OCI-LY7 (cell line): ENCODE data around the gene PWWP2A. TPM values are rescaled to one million over a fixed set of nuclear protein-coding genes. Genes with fewer than 3 reads are reported as not detected.

Source experiments
- BruUV-seq: library from RNA; stranded (reverse); fragments of 400-500 nt; replicated peaks from 2 replicates; lab custom pipeline; 2021; lab: Mats Ljungman, UMichigan
- CTCF ChIA-PET: fragments of 300-600 bp; sonication (Branson Sonifier 250); formaldehyde crosslinking; loops from one replicate; lab custom pipeline; 2022; ENCODE audit warnings: antibody characterized with exemption; ENCODE audit not compliant: unreplicated experiment; lab: Charles Lee
- POLR2A ChIA-PET: fragments of 300-600 bp; sonication (Branson Sonifier 250); formaldehyde crosslinking; loops from one replicate; lab custom pipeline; 2022; ENCODE audit warnings: antibody characterized with exemption; lab: Charles Lee
- DNase-seq: peaks from one replicate; pipeline ENCODE4 v3.0.0-alpha.2; 2015; ENCODE audit warnings: low spot score
- H2AFZ ChIP-seq: fragments of 200-600 bp; sonication (generic), shearing (Covaris generic); 2 replicates; pipeline ENCODE4 v1.6.1; 2014; ENCODE audit warnings: mild to moderate bottlenecking, antibody characterized with exemption, low read length, moderate library complexity
- H3K27ac ChIP-seq: fragments of 200-600 bp; sonication (generic); 2 replicates; pipeline ENCODE4 v1.5.1; 2014; ENCODE audit warnings: mixed run types, low read depth, mild to moderate bottlenecking, moderate library complexity, low read length, inconsistent platforms; ENCODE audit not compliant: poor library complexity, severe bottlenecking
- H3K36me3 ChIP-seq: fragments of 200-600 bp; sonication (generic); 2 replicates; pipeline ENCODE4 v1.6.1; 2014; ENCODE audit warnings: mild to moderate bottlenecking, antibody characterized with exemption, low read length, moderate library complexity, mixed read lengths; ENCODE audit not compliant: insufficient read depth
- H3K4me1 ChIP-seq: fragments of 200-600 bp; sonication (generic); 2 replicates; pipeline ENCODE4 v1.5.1; 2014; ENCODE audit warnings: mild to moderate bottlenecking, low read length; ENCODE audit not compliant: insufficient read depth, poor library complexity, severe bottlenecking
- H3K4me2 ChIP-seq: fragments of 200-600 bp; sonication (generic); 2 replicates; pipeline ENCODE4 v1.6.1; 2014; ENCODE audit warnings: mild to moderate bottlenecking, low read length
- H3K4me3 ChIP-seq: fragments of 200-600 bp; sonication (generic); 2 replicates; pipeline ENCODE4 v1.5.1; 2014; ENCODE audit warnings: mild to moderate bottlenecking, low read depth, low read length; ENCODE audit not compliant: poor library complexity, severe bottlenecking
- H3K79me2 ChIP-seq: fragments of 200-600 bp; sonication (generic); 2 replicates; pipeline ENCODE4 v1.6.1; 2016; ENCODE audit warnings: low read depth, mild to moderate bottlenecking, low read length, moderate library complexity, mixed read lengths; ENCODE audit not compliant: insufficient read depth
- H3K9me2 ChIP-seq: fragments of 200-600 bp; sonication (generic); 2 replicates; pipeline ENCODE4 v1.6.1; 2016; ENCODE audit warnings: mild to moderate bottlenecking, low read length, mixed read lengths; ENCODE audit not compliant: insufficient read depth
- H3K9me3 ChIP-seq: fragments of 200-600 bp; sonication (generic); 2 replicates; pipeline ENCODE4 v1.6.1; 2014; ENCODE audit warnings: mild to moderate bottlenecking, mixed run types, low read length, mixed read lengths
- H4K20me1 ChIP-seq: fragments of 200-600 bp; sonication (generic); 2 replicates; pipeline ENCODE4 v1.6.1; 2014; ENCODE audit warnings: mild to moderate bottlenecking, antibody characterized with exemption, low read length, moderate library complexity, mixed read lengths; ENCODE audit not compliant: insufficient read depth
- CTCF ChIP-seq: fragments of 200-600 bp; sonication (generic); conservative IDR thresholded peaks from 2 replicates; pipeline ENCODE4 v1.5.1; 2014; ENCODE audit warnings: mild to moderate bottlenecking, antibody characterized with exemption, low read length, moderate library complexity, mixed read lengths
- EZH2phosphoT487 ChIP-seq: fragments of 200-600 bp; sonication (generic); IDR thresholded peaks from 2 replicates; pipeline ENCODE4 v1.6.1; 2018; ENCODE audit warnings: low read depth, borderline replicate concordance, mild to moderate bottlenecking, mixed run types, antibody characterized with exemption, low read length, moderate library complexity, mixed read lengths
- intact Hi-C: fragments of 100-400 bp; cut with micrococcal nuclease; formaldehyde crosslinking; loops from one replicate; pipeline ENCODE4 v1.10.0; 2022; ENCODE audit not compliant: unreplicated experiment
- total RNA-seq, 2 experiments: library from RNA; depleted of rRNA in 1 of 2; stranded (reverse); fragments of >200 nt in 1 of 2; shearing (Covaris generic) in 1 of 2; gene quantifications; 2 replicates each; pipeline ENCODE4 v1.2.3, GENCODE V29; 2014 to 2022

PWWP2A gene
- total RNA-seq, 2 experiments from 2014 or later, result 28.3 to 28.4 TPM

DNA sequence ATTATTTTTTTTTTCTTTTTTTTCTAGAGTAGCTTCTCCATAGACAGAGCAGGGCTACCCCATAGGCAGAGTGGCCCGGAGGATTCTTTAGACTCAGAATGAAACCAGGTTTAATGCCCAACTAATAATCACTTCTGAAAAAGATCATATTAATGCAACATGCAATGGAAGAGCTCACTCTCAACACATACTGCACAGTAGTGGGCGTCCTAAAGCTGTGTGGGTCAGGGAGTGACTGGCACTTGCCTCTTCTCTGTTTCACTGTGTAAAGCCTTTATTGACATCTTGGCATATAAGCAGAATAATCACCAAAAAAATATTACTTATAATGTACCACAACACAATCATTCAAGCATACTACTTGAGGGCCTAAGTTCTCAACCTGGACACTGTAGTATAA lies 11.1 kb downstream of the PWWP2A start:
- Histone ChIP-seq H3K79me2 (peaks cover 36% of the 10 kb centered on the region; the same call in 1 of the 2 replicates), H3K9me3 (peaks cover 6% of the 10 kb centered on the region; the same call in 1 of the 2 replicates), H3K9me2 (no peaks in the 10 kb centered on the region), H3K27ac (no peak overlapping the region), H3K4me3 (no peak overlapping the region), H2AFZ (no peak overlapping the region), H3K36me3 (peaks cover 81% of the 10 kb centered on the region), H4K20me1 (no peaks in the 10 kb centered on the region), H3K4me2 (no peak overlapping the region), H3K4me1 (peaks cover 18% of the 10 kb centered on the region)
- POLR2A ChIA-PET, result interaction anchor here (0.6 to 1.4 kb wide), 3 partner anchors 11 to 36 kb away, joined by 3 read pairs; partner anchors contain the start of gene PWWP2A
- TF ChIP-seq EZH2phosphoT487, result no peak
- no peak for DNase-seq
- intact Hi-C loops, result no loop called here
- CTCF ChIA-PET, result no interaction called here
- TSS peak; percentile 13 for BruUV-seq

DNA sequence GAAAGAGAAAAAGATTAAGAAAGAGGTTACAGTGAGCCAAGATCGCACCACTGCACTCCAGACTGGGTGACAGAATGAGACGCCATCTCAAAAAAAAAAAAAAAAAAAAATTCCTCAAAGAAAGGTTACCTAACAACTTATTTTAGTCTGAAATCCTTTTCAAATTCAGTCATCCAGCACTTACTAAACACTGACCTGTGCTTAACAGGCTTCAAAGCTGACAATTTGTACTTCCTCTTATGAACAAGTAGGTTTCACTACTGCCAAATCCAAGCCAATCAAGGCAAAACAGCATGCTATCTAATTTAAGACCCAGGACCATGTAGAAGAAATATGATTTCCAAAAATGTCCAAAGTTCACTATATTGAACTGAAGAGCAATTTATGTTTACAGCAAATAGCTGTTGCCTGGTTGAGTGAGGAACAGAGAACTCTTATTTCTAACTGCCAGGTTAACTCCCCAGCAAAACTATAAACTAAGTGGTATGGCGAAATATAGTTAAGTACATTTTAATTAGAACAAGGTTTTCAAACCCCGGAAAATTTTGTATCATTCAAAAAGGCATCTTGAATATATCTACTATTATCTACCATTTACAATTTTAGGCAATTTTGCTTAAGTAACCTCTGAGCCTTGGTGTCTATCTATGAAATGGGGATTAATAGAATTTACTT lies 13.4 kb downstream of the PWWP2A start:
- Histone ChIP-seq H3K4me2 (peak overlapping the region; percentile 33), H4K20me1 (no peaks in the 10 kb centered on the region), H3K36me3 (peaks cover 79% of the 10 kb centered on the region), H3K79me2 (peaks cover 33% of the 10 kb centered on the region; the same call in 1 of the 2 replicates), H3K9me3 (no peaks in the 10 kb centered on the region), H3K27ac (peak overlapping the region; percentile 35), H3K4me3 (no peak overlapping the region), H2AFZ (no peak overlapping the region), H3K4me1 (peaks cover 18% of the 10 kb centered on the region), H3K9me2 (no peaks in the 10 kb centered on the region)
- no peak for TF ChIP-seq CTCF
- TF ChIP-seq EZH2phosphoT487, result no peak
- ChIA-PET CTCF (no interaction called here), POLR2A (interaction anchor here (0.7 to 0.8 kb wide), 3 partner anchors 44 to 314 kb away, joined by 3 to 6 read pairs (median 5); no protein-coding TSS in a partner anchor)
- DNase-seq, result peak; percentile 72
- no TSS peak for BruUV-seq
- intact Hi-C loops, result no loop called here

GRCh38 chr5:160097991-160098390 lies 21.3 kb downstream of the PWWP2A start:
- peak overlapping the region; percentile 50 for H3K27ac ChIP-seq
- BruUV-seq, result no TSS peak
- peaks cover 6% of the 10 kb centered on the region; the same call in 1 of the 2 replicates for H3K79me2 ChIP-seq
- peaks cover 18% of the 10 kb centered on the region for H3K4me1 ChIP-seq
- TF ChIP-seq CTCF (no peak), EZH2phosphoT487 (no peak)
- intact Hi-C loops, result no loop called here
- H4K20me1 ChIP-seq, result no peaks in the 10 kb centered on the region
- no peak overlapping the region for H2AFZ ChIP-seq
- H3K4me3 ChIP-seq, result peak overlapping the region; percentile 10
- ChIA-PET POLR2A (interaction anchor here (0.6 to 0.7 kb wide), 2 partner anchors 9 kb away, joined by 3 to 4 read pairs; no protein-coding TSS in a partner anchor), CTCF (no interaction called here)
- H3K36me3 ChIP-seq, result peaks cover 67% of the 10 kb centered on the region
- H3K9me3 ChIP-seq, result no peaks in the 10 kb centered on the region; the same call in 1 of the 2 replicates
- DNase-seq, result no peak
- peak overlapping the region; percentile 60 for H3K4me2 ChIP-seq
- H3K9me2 ChIP-seq, result no peaks in the 10 kb centered on the region
